A549 (cell line): ENCODE results near the gene PMM2. TPM values are rescaled to one million over a fixed set of nuclear protein-coding genes. Genes with fewer than 3 reads are reported as not detected.

ENCODE experiments used
- ATAC-seq, 2 experiments: fragments of 200-7000 bp in 1 of 2; fragments of >200 bp in 1 of 2; cut with Nextera tagmentation in 1 of 2; cut with Tn5 transposase in 1 of 2; 3 replicates each; pipeline versions ENCODE4 v1.8.0 to v1.9.1; 2018 to 2020; ENCODE audit warnings: mild to moderate bottlenecking in 1 of 2, moderate library complexity in 1 of 2
- CTCF ChIA-PET: fragments of 300-600 bp; sonication (Branson Sonifier 250); formaldehyde crosslinking; extraction: SDS; loops from one replicate; lab custom pipeline; 2021; ENCODE audit warnings: antibody characterized with exemption, inconsistent platforms; lab: Yijun Ruan, JAX
- POLR2A ChIA-PET: fragments of 350-600 bp; formaldehyde crosslinking; extraction: SDS; loops from one replicate; lab custom pipeline; 2021; ENCODE audit warnings: antibody characterized with exemption, inconsistent platforms; lab: Yijun Ruan, JAX
- DNase-seq, 2 experiments: peaks; one replicate each; pipeline versions ENCODE4 v3.0.0 to v3.0.0-alpha.2; 2011 to 2016; ENCODE audit warnings: low read depth in 1 of 2, low spot score in 1 of 2
- FAIRE-seq: peaks from 2 replicates; lab custom pipeline; 2011; peaks lifted over from hg19 to GRCh38; lab: Jason Lieb, UNC
- H3K27ac ChIP-seq, 2 experiments: fragments of >200 bp; sonication (Bioruptor Twin); formaldehyde crosslinking; 3 replicates each; pipeline ENCODE4 v1.5.1; 2016 to 2017
- H3K4me1 ChIP-seq: fragments of >200 bp; sonication (Bioruptor Twin); formaldehyde crosslinking; 3 replicates; pipeline ENCODE4 v1.6.1; 2016
- H3K4me2 ChIP-seq: fragments of >200 bp; sonication (Bioruptor Twin); formaldehyde crosslinking; 3 replicates; pipeline ENCODE4 v1.6.1; 2016
- H3K4me3 ChIP-seq: fragments of >200 bp; sonication (Bioruptor Twin); formaldehyde crosslinking; 3 replicates; pipeline ENCODE4 v1.5.1; 2016
- H3K9me3 ChIP-seq: fragments of >200 bp; sonication (Bioruptor Twin); formaldehyde crosslinking; 3 replicates; pipeline ENCODE4 v1.6.1; 2016
- CBX2 ChIP-seq: fragments of 200-600 bp; sonication (generic); IDR thresholded peaks from 2 replicates; pipeline ENCODE4 v1.6.1; 2016; ENCODE audit warnings: low read depth, mild to moderate bottlenecking, borderline replicate concordance
- CEBPB ChIP-seq, 2 experiments: fragments of >200 bp in 1 of 2; sonication (Bioruptor Twin) in 1 of 2; formaldehyde crosslinking in 1 of 2; IDR thresholded peaks; 2 replicates each; pipeline ENCODE4 v1.6.1; 2012 to 2016
- CHD2 ChIP-seq: fragments of 150-350 bp; IDR thresholded peaks from 2 replicates; pipeline ENCODE4 v1.6.1; 2014; ENCODE audit warnings: low read length; ENCODE audit not compliant: partially characterized antibody
- CHD4 ChIP-seq: fragments of 200-600 bp; sonication (generic); IDR thresholded peaks from 2 replicates; pipeline ENCODE4 v1.6.1; 2016; ENCODE audit warnings: antibody characterized with exemption, mild to moderate bottlenecking, borderline replicate concordance
- E2F6 ChIP-seq: IDR thresholded peaks from 2 replicates; pipeline ENCODE4 v1.6.1; 2012; ENCODE audit warnings: low read depth, borderline replicate concordance
- FOSL2 ChIP-seq, 2 experiments: fragments of 450-650 bp in 1 of 2; fragments of >200 bp in 1 of 2; sonication (Bioruptor Twin) in 1 of 2; formaldehyde crosslinking; IDR thresholded peaks; 2 replicates each; pipeline versions ENCODE4 v1.5.0 to v1.6.1; 2016 to 2020; ENCODE audit warnings: mild to moderate bottlenecking in 1 of 2, moderate library complexity in 1 of 2
- GATA3 ChIP-seq: IDR thresholded peaks from 2 replicates; pipeline ENCODE4 v1.6.1; 2012; ENCODE audit warnings: borderline replicate concordance
- KDM5A ChIP-seq: fragments of 200-600 bp; sonication (generic); IDR thresholded peaks from 2 replicates; pipeline ENCODE4 v1.6.1; 2016; ENCODE audit warnings: antibody characterized with exemption, mild to moderate bottlenecking
- MAFK ChIP-seq: fragments of 450-650 bp; IDR thresholded peaks from 2 replicates; pipeline ENCODE4 v1.6.1; 2014; ENCODE audit not compliant: partially characterized antibody
- MAX ChIP-seq: IDR thresholded peaks from 2 replicates; pipeline ENCODE4 v1.6.1; 2012
- NFE2L2 ChIP-seq: fragments of 150-350 bp; conservative IDR thresholded peaks from 2 replicates; pipeline ENCODE4 v1.6.1; 2014; ENCODE audit warnings: low read length
- PBX3 ChIP-seq: IDR thresholded peaks from 2 replicates; pipeline ENCODE4 v1.6.1; 2012
- REST ChIP-seq: fragments of 200-600 bp; sonication (generic); IDR thresholded peaks from 2 replicates; pipeline ENCODE4 v1.6.1; 2016; ENCODE audit warnings: antibody characterized with exemption, mild to moderate bottlenecking, moderate library complexity
- RFX5 ChIP-seq: fragments of 450-650 bp; IDR thresholded peaks from 2 replicates; pipeline ENCODE4 v1.7.1; 2014; ENCODE audit warnings: antibody characterized with exemption, mild to moderate bottlenecking, moderate library complexity
- SMC3 ChIP-seq: fragments of >200 bp; sonication (Bioruptor Twin); formaldehyde crosslinking; IDR thresholded peaks from 3 replicates; pipeline ENCODE4 v1.6.1; 2018; ENCODE audit warnings: inconsistent platforms
- TFCP2L1 ChIP-seq: fragments of 250-450 bp; sonication (Bioruptor Pico); IDR thresholded peaks from 2 replicates; pipeline ENCODE4 v1.5.0; 2021; ENCODE audit warnings: mild to moderate bottlenecking
- WGBS: methylation state at CpG from one replicate; pipeline ENCODE4 v1.1.6; 2017; ENCODE audit errors: missing lambda C conversion rate; 5-methylcytosine and 5-hydroxymethylcytosine counted together
- polyA plus RNA-seq, 4 experiments: library from polyadenylated mRNA; depleted of rRNA in 3 of 4; stranded (reverse); fragments of >200 nt; fragmentation: RNase III in 1 of 4; extraction: RNeasy Plus Mini Kit Qiagen cat#74134 plus additional on column Dnase treatment in 1 of 4; gene quantifications; 2 replicates in 3 of 4; 3 replicates in 1 of 4; pipeline ENCODE4 v1.2.3, GENCODE V29; 2011 to 2017

Gene PMM2
- polyA plus RNA-seq, 2 of the 4 experiments (the other 2 are of a cell fraction): 56.6 to 72.4 TPM

- FAIRE-seq: no peak
- DNase-seq: peak; percentile 39 to 55
- 60% methylated on average over 14 of the region's 14 CpGs for WGBS
- H3K4me3 ChIP-seq: no peak overlapping the region
- ChIA-PET CTCF (interaction anchor here (0.7 to 1.6 kb wide), 4 partner anchors 26 to 451 kb away, joined by 3 to 5 read pairs (median 3); no protein-coding TSS in a partner anchor), POLR2A (no interaction called here)
- H3K4me2 ChIP-seq: peak overlapping the region; percentile 15; the same call in 2 of the 3 replicates
- no peak overlapping the region for H3K27ac ChIP-seq
- peaks cover 10% of the 10 kb centered on the region for H3K4me1 ChIP-seq
- TF ChIP-seq CHD4: no peak
- TF ChIP-seq RFX5: no peak
- TF ChIP-seq PBX3: no peak
- no peak for TF ChIP-seq CEBPB (IDR thresholded peaks at IDR 0.05)
- TF ChIP-seq MAX: peak; percentile 33; the same call in 1 of the 2 replicates
- TF ChIP-seq NFE2L2: no peak
- TF ChIP-seq CBX2: no peak
- TF ChIP-seq MAFK: no peak
- no peak for TF ChIP-seq FOSL2 (IDR thresholded peaks at IDR 0.05)
- TF ChIP-seq FOSL2 (CRISPR knock-in tag; IDR thresholded peaks at IDR 0.05): peak; percentile 76
- TF ChIP-seq E2F6: 0 out of 2 replicates have a peak, but pooled peaks have one; percentile 15
- TF ChIP-seq TFCP2L1 (CRISPR knock-in tag): no peak
- no peak for TF ChIP-seq REST
- no peaks in the 10 kb centered on the region for H3K9me3 ChIP-seq
- ATAC-seq: peak; percentile 81 to 82; a peak in 5 of 6 replicates
Measured at GRCh38 chr16:8751481-8752311, 45.9 kb upstream of the PMM2 start.

- H3K4me1 ChIP-seq: peaks cover 10% of the 10 kb centered on the region
- peak overlapping the region in 1 of 2 experiments; percentile 19; a peak in 1 of 6 replicates for H3K27ac ChIP-seq
- 4% methylated on average over 2 of the region's 2 CpGs for WGBS
- no peak overlapping the region for H3K4me2 ChIP-seq
- H3K4me3 ChIP-seq: no peak overlapping the region
- ChIA-PET CTCF (interaction anchor here (0.6 to 1.6 kb wide), 4 partner anchors 25 to 91 kb away, joined by 3 to 4 read pairs (median 3); no protein-coding TSS in a partner anchor), POLR2A (no interaction called here)
- TF ChIP-seq TFCP2L1 (CRISPR knock-in tag) (no peak), GATA3 (no peak), SMC3 (no peak), FOSL2 (IDR thresholded peaks at IDR 0.05) (no peak), FOSL2 (CRISPR knock-in tag; IDR thresholded peaks at IDR 0.05) (no peak), KDM5A (no peak), CHD2 (no peak), NFE2L2 (no peak)
- FAIRE-seq (no peak), ATAC-seq (no peak), DNase-seq (no peak)
- H3K9me3 ChIP-seq: no peaks in the 10 kb centered on the region
Measured at GRCh38 chr16:8752706-8753105, 44.9 kb upstream of the PMM2 start.
